ENCODE results near the gene LRRC15. TPM values are rescaled to one million over a fixed set of nuclear protein-coding genes. Genes with fewer than 3 reads are reported as not detected.

Gene LRRC15
- total RNA-seq, 1 donor from 2014 or later, result 0.20 TPM

DNA sequence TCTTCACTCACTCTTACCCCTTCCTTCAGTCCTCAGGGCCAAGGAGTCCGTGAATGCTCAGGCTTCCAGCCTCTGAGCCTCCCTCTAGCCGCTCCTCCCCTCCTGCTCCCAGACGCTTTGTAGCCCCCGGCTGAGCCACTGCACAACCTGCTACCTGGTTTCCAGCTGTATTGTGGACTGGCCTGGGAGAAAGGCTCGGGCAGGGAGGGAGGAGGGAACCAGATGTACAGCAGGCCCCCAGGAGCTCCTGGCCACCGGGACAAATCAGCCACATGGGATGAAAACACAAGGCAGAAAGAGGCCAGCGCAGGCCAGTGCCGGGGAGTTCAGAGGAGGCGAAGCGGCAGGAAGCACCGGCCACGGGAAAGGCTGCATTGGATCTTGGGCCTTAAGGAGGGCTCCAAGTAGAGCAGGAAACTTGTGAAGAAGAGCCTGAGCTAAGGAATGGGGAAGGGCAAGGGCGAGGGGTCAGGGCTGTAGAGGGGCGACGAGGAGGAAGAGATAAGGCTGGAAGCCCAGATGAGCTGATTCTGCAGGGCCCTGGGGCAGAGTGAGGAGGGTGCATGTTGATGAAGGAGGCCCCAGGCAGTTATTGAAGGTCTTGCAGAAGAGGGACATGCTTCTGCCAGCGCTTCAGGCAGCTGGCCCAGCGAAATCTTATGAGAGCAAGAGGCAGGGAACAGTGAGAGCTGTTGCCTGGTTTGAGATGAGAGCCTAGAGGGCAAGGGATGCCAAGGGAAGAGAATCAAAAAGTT, 32.8 kb downstream of the LRRC15 start:
- DNase-seq (ENCODE audit: low read depth in 2 of 2), result no peak

DNA sequence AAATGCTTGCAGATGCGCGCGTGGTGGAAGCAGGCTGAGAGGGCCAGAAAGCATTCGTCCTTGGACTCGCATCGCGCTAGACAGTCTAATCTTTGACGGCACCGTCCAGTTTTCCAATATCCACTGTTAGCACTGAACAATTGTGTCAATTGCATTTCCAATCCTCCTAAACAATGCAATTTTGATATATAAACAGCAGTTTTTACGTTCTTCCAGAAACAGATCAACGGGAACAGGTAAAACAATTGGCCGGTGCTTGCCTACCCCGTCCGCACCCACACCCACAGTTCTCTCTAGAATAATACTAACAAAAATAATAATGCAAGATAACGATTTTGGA, 35.6 kb downstream of the LRRC15 start:
- DNase-seq (ENCODE audit: low read depth in 2 of 2), result no peak

DNA sequence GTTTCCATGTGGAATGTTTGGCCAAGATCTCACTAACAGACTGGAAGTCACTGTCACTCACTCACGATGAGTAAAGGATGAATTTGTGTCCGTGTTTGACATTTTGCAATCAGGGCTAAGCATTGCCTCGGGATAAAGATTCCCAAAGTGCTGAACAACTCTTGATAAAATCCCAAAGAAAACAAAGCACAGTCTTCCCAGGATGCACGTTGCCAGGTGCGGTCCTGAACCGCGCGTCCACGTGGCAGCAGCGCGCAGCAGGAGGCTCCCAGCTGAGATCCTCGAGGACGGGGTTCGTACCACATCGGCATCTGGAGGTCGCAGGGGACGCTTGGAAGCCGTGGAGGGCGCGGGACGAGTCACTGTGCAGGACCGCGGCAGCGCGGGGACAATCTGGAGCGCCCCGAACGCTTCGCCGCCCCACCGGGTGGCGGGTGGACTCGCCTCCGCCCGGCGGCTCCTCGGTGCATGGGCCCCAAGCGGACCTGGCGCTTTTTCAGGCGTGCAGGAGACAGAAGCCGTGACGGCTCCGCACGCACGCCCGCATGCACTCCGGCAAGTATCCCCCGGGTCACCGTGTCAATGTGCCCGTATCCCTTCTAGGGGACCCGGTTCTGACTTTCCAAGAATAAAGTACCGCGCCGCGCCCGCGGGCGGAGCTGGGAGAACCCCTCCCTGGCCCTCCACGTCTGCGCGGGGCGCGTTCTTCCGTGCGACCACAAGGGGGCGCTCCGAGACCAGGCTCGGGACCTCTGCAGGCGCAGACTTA, 36.1 kb downstream of the LRRC15 start:
- peak; percentile 85 to 88 for DNase-seq (ENCODE audit: low read depth in 2 of 2)

DNA sequence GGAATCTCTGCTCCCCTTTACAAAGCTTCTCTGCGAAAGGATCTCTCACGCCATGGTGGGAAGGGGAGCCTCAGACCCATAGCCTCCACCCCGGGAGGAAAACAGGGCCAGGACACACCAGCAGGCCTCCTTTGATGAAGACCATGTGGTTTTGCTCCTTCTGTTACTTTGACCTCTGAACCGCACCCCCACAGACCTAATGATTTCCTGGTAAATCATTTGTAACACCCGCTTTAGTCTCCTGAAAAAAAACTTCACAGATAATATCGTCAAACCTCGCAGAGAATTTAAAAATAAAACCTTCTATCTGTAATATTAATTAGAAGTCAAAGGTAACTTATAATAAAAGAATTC, 36.7 kb downstream of the LRRC15 start:
- no peak for DNase-seq (ENCODE audit: low read depth in 2 of 2)

DNA sequence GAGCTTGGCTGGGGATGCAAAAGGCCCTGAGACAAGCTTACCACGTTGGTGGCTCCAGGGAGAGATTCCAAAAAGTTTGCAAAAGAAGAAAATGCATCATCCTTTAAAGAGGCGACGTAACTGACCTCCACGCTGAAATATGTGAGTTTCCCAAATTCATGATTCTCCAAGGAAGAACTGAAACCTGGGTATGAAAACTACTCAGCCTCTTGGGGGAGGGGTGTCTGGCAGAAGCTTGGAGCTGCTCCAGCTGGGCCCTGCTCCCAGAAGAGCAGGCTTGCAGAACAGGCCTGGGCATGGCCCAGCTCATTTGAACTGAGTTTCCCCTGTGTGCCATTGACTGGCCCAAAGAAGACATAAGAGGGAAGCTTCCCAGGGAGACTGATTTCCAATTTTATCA, 39.0 kb downstream of the LRRC15 start:
- DNase-seq (ENCODE audit: low read depth in 2 of 2), result no peak

DNA sequence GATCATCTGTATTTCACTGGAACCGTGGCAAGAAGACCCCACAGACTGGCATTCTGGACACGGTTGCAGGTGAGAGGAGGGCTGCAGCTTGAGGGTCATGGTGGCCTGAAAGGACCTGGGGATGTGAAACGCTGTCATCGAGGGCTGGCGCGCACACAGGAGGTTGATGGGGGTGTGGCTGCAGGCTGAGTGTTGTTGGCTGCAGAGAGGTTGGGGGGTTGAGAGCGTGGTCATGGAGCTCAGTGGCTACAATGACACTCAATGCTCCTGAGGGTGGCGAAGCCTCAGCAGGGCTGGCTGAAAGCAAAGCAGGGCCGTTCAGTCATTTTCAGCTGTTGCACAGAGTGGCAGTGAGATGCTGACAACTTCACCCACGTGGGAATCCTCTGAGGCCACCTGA, 39.4 kb downstream of the LRRC15 start:
- DNase-seq (ENCODE audit: low read depth in 2 of 2), result no peak

DNA sequence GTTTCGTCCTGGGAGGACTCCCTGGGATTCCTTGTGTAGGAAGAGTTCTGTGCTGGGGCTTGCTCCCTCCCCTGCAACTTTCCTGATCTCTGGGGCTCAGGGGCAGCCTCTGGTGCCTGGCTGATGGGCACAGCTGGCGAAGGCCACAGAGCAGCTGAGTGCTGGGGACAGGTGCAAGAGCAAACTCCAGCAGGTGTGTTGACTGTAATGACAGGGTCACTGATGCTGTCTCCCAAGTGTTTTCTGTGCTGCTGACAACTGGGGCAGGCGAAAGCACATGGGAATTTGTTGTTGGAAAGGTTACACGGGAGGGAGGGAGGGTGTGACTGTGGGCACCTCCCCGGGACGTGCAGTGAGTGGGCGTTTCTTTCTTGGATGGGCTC, 40.0 kb downstream of the LRRC15 start:
- no peak for DNase-seq (ENCODE audit: low read depth in 2 of 2)

DNA sequence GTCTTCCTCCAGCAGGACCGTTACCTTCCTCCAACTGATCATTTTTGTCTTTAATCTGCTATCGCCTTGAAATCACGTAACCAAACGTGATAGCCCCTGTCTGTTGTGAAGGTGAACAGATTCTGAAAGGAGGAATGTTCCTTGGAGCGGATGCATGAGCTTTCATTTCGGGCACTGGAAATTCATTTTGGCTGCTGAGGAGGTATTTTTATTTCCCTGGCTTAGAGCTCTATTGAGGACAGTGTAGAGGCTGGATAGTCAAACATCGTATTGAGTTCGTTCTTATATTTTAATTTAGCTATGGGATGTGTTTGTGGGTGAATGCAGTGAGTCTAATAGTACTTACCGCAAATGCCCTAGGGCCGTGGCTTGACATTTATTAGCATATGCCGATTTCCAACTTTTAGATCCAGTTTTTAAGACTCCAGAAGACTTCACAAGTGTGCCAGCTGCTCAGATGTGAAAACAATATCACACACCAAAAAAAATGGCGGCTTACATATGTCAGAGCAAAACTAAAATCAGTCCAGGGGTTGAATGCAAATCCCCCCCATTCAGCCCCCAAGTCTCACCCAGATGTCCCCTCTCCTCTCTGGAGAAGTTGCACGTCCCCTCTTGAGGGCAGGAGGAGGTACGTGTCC, 40.5 kb downstream of the LRRC15 start:
- DNase-seq (ENCODE audit: low read depth in 2 of 2), result no peak

DNA sequence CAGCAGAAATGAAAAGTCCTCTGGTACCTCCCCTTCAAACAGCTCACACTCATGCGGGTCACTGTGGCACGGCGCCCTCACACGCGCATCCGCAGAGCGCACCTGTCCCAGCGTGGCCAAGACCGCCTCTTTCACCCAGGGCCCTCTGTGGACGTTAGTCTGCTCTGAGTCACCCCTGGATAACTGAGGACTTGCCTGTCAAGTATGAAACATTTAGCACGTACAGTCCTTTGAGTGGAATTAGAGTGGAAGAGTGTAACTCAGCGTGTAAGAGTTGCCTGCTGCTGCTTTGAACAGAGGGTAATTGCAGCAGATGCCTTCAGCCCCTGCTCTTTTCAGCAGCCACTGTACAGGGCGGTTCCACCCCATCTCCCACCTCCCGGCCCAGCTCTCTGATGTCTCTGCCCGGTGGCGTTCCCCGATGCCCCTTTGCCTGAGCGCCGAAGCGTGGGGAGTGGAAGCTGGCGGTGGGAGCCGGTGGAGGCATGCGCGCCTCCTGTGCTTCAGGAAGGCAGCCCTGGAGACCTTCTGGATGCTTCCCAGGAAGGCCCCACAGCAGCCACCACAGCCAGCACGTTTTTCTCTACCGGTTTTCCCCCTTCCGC, 41.4 kb downstream of the LRRC15 start:
- DNase-seq (ENCODE audit: low read depth in 2 of 2), result peak; percentile 12 to 50

DNA sequence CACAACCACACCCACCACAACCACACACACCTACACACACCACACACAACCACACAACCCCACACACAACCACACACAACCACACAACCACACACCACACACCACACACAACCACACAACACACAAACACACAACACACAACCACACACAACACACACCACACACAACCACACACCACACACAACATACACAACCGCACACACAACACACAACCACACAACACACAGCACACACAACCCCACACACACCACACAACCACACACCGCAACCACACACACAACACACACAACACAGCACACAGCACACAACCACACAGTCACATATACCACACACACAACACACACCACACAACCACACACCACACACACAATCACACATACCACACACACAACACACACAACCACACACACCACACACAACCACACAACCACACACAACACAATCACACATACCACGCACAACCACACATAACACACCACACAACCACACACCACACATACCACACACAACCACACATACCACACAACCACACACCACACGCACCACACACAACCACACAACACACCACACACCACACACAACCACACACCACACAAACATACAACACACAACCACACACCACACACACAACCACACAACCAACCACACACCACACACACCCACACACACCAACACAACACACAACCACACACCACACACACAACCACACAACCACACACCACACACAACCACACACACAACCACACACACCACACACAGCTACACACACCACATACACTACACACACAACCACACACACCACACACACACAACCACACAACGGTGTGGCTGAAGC, 42.1 kb downstream of the LRRC15 start:
- DNase-seq (ENCODE audit: low read depth in 2 of 2), result peak in 1 of 2 donors; percentile 20

DNA sequence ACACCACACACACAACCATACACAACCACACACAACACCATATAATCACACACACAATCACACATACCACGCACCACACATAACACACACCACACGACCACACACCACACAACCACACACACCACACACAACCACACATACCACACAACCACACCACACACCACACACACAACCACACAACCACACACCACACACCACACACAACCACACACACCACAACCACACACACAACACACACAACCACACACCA, 42.6 kb downstream of the LRRC15 start:
- no peak for DNase-seq (ENCODE audit: low read depth in 2 of 2)

DNA sequence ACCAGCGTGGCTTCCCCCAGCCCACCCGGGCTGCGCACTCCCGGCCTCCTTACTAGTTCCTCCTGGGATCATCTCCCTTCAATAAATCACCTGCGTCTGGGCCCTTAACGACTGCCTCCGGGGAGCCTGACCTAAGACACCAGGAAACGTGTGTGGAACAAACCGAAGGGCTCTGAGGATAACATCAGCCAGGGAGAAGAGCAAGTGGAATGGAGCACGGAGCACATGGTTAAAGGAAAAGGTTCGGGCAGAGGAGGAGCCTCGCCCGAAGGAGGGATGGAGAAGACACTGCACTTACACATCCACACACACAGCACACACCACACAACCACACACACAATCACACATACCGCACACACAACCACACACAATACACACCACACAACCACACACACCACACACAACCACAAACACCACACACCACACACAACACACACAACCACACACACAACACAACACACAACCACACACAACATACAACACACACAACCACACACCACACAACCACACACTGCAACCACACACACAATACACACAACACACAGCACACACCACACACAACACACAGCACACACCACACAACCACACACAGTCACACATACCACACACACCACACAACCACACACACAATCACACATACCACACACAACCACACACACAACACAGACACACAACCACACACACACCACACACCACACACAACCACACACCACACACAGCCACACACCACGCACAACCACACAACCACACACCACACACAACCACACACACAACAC, 43.2 kb downstream of the LRRC15 start:
- DNase-seq (ENCODE audit: low read depth in 2 of 2), result peak; percentile 11 to 18

DNA sequence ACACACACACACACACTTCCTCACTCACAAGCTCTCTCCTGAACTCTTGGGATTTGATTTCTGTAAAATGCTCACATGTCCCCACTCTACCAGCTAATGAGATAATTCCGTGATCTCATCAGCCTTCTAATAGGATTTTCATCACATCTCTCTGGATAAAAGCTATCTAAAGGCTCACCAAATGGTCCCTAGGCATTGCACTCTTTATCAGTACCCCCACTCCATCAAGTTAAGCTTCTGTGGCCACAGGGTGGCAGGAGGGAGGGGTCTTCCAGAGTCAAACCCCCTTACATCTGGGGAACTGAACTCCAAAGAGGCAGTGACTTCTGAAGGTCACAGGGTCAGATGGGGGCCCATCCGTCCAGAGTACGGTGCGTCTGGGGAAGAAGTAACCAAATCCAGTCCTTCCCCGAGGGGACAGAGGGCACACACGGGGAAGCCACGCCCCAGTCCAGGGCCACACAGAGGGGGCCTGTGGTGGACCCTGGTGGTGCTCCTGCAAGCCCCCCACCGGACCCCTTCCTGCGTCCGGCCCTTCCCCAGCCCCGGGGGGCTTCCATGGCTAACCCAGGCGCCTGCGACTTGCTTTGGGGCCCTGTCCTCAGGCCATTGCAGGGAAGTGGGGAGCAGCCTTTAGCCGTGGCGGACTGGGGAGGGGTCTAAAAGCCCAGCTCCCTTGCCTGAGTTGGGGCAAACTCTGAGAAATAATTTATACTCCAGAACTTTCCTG, 44.0 kb downstream of the LRRC15 start:
- peak in 1 of 2 donors; percentile 21 for DNase-seq (ENCODE audit: low read depth in 2 of 2)

DNA sequence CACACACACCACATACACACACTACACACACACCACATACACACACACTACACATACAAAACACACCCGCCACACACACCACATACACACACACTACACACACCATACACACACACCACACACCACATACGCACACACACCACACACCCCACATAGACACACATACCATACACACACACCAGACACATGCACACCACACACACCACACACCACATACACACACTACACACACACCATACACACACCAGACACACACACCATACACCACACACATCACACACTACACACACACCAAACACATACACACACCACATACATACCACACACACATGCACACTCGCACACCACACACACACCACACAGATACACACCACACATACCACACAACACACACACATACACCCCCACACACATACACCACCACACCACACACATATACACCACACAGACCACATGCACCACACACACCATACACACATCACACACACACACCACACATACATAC, 44.7 kb downstream of the LRRC15 start:
- DNase-seq (ENCODE audit: low read depth in 2 of 2), result no peak

DNA sequence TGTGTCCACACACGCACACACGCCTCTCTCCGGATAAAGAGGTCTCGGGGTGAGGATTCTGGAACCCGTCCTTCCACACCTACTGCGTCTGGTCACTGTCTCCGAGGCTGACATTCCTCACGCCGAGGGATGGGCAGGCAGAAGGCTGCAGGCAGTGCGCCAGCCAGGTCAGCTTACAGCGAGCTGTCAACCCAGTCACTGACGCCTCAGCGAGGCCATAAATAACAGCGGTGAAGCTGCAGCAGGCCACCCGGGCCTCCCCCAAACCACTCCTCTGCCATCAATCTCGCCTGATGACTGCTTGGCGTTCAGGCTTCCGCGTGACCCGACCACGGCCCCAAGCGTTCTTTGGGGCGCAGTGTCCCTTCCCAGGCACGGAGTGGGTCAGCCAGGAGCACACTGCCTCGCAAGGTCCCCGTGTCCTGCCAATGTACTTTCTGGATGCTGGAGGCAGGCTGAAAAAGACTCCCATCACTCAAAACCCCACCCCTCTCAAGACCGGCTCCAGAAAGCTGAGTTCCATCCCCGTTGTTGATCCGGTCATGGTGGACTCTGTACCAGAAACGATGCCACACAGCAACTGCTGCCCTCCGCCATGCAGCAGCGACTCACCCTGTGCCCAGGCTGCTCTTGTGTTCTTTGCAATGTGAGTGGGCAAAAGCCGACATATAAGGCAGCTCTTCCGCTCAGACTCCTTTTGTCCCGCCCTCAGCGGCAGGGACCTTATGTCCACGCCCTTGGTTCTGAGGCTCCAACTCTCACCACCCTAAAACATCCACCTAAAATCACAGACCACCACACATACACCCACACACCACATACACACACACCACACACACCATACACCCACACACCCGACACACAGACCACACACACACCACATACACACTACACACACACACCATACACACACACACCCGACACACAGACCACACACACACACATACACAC, 45.5 kb downstream of the LRRC15 start:
- peak; percentile 51 to 63 for DNase-seq (ENCODE audit: low read depth in 2 of 2)

DNA sequence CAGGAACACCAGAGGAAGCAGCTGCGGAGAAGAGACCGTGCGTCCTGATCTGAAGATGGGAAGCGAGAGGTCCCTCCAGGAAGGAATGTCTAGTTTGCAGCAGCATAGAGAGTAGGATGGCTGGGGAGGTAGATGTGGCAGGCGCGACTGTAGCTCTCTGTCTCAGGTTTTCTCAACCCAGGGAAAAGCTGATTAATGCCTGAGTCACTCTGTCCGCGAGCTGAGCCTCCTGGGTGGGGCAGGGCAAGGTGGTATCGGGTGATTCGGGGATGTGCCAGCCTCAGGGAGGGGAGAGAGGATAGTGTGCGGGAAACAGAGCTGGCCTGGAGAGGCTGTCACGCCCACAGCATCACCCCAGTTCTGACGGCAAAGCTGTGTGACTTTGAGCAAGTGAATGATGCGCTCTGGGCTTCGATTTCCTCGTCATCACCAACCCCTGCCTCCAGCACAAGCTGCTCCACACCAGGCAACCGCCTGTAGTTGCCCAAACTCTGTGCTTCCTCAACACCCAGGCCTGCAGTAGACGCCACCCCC, 46.8 kb downstream of the LRRC15 start:
- DNase-seq (ENCODE audit: low read depth in 2 of 2), result peak; percentile 12 to 51

DNA sequence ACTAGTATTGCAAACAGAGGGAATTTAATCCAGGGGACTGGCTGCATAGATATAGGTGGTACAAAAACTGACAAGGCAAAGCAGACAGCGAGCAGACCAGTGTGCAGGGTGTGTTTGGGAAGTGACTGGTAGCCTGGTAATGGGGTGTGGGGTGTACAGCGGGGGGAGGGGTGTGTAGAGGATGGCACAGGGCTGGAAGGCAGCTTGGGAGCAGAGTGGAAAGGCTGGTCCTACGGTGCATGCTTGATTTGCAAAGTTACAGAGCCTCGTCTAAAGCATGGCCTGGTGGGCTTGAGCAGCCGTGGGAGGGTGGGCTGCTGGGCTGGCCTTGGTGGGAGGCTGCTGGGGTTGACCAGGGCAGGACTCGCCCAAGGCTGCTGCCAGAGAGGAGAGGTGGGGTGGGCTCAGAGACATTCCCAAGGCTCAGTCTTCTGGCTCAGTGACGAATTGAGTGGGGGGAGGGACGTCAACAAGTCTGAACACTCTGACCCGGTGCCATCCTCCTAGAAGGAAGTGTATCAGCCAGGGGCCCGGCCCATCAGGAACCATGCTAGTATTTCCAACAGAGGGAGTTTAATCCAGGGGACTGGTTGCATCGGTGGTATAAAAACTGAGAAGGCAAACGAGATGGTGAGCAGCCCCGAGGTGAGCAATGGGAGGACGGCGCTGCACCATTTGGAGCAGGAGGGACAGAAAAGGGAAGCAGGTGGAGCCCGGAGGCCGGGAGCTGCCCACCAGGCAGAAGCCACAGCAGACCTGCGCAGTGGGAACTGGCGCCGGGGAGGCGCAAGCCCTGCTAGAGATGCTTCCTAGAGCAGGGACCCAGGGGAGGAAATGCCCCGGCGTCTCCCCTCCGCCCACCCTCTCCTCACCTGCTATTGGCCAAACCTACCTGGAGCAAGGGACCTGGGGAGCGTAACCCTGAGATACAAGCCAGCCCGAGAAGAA, 47.6 kb downstream of the LRRC15 start:
- peak in 1 of 2 donors; percentile 49 for DNase-seq (ENCODE audit: low read depth in 2 of 2)
